ENCODE data around the gene DENND1C.

DENND1C gene

DNA sequence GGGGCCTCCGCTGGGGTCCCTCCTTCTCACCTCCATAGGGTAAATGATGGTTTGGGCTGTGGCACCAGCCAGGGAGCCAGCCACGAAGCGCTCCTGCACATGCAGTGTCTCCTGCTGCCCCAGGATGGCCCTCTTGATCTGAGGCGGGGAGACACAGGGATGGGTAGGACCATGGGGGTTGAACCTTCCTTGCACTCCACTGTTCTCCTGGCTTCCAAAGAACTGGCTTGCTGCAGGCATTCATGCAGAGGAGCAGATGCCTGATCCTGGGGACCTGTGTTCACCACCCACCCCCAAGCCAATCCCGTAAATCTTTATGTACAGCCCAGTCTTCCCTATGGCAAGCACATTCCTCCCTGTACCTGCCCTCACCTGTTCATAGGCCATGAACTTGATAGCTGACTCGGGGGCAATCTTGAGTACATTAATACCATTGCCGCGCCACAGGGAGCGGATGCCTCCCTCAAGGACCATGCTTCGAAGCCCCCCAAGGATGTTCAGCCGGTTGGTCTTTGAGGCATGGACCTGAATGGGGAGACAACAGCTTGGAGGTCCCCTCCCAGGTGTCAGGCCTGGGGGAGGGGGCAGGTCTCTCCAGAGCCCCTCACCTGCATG is 27.5 kb downstream of the DENND1C start:
- TF ChIP-seq, protein P1, sequence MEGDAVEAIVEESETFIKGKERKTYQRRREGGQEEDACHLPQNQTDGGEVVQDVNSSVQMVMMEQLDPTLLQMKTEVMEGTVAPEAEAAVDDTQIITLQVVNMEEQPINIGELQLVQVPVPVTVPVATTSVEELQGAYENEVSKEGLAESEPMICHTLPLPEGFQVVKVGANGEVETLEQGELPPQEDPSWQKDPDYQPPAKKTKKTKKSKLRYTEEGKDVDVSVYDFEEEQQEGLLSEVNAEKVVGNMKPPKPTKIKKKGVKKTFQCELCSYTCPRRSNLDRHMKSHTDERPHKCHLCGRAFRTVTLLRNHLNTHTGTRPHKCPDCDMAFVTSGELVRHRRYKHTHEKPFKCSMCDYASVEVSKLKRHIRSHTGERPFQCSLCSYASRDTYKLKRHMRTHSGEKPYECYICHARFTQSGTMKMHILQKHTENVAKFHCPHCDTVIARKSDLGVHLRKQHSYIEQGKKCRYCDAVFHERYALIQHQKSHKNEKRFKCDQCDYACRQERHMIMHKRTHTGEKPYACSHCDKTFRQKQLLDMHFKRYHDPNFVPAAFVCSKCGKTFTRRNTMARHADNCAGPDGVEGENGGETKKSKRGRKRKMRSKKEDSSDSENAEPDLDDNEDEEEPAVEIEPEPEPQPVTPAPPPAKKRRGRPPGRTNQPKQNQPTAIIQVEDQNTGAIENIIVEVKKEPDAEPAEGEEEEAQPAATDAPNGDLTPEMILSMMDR (conservative IDR thresholded peaks at IDR 0.05; ENCODE audit: control insufficient read depth, insufficient read depth, low read depth, low read length) = no peak
- no peak for DNase-seq (ENCODE audit: low read depth)
- H3K4me3 ChIP-seq (ENCODE audit: control insufficient read depth, low read depth, low read length) = no peak overlapping the region

DNA sequence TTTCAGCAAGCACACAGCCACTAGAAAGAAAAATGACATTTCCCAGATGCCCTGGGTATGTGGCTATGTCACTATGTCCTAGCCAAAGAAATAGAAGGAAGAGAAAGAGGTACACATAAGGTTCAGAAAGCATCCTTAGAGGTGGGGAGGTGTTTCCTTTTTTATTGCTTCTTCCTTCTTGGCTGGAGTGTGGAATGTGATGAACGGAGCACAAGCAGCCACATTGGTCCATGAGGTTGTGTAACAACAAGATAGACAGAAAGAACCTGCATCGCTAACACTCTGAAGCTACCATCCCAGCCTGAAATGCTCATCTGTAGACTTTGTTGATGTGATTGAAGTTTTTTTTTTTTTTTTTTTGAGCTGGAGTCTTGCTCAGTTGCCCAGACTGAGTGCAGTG is 28.7 kb downstream of the DENND1C start:
- H3K4me3 ChIP-seq (ENCODE audit: control insufficient read depth, low read depth, low read length) = no peak overlapping the region
- TF ChIP-seq, protein P1 (conservative IDR thresholded peaks at IDR 0.05; ENCODE audit: control insufficient read depth, insufficient read depth, low read depth, low read length) = no peak
- DNase-seq (ENCODE audit: low read depth) = no peak

DNA sequence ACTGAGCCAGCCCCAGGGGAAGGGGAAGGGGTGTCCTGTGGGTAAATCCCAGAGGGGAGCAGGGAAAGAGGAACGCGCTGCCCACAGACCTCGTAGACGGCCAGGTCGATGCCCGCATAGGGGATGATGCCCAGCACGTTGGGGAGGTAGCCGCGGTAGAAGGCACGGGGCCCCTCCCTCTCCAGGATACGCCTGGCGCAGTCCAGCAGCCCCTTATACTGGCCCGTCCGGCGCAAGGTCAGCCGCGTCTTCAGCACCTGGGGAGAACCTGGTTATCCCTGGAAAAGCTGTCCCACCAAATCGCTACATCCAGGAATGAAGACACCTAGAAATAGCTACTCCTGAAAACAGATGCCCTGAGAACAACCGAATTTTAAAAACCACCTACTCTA is 29.4 kb downstream of the DENND1C start:
- no peak for DNase-seq (ENCODE audit: low read depth)
- H3K4me3 ChIP-seq (ENCODE audit: control insufficient read depth, low read depth, low read length) = no peak overlapping the region
- TF ChIP-seq, protein P1 (conservative IDR thresholded peaks at IDR 0.05; ENCODE audit: control insufficient read depth, insufficient read depth, low read depth, low read length) = no peak

DNA sequence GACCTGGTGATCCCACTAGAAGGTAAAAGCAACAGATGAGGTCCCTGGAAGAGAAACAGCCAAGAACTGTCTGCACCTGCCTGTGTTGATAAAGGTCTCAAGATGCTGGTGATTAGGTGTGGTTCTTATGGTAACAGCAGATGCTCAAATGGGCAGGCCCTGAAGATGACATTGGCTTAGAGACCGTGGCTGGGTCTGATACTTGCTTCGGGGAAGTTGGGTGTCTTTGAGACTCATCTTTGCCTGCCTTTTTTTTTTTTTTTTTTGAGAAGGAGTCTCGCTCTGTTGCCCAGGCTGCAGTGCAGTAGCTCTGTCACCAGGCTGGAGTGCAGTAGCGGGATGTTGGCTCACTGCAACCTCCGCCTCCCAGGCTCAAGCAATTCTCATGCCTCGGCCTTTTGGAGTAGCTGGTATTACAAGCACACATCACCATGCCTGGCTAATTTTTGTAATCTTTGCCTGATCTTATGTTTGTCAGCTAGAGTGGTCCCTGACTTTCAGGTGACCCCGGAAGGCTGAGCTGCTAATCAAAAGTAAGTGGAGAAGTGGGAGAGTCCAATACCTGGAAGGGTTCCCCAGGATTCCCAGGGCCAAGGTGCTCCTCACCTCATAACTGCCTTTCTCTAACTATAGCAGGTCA is 29.9 kb downstream of the DENND1C start:
- H3K4me3 ChIP-seq (ENCODE audit: control insufficient read depth, low read depth, low read length) = no peak overlapping the region
- DNase-seq (ENCODE audit: low read depth) = no peak
- TF ChIP-seq, protein P1 (conservative IDR thresholded peaks at IDR 0.05; ENCODE audit: control insufficient read depth, insufficient read depth, low read depth, low read length) = no peak

DNA sequence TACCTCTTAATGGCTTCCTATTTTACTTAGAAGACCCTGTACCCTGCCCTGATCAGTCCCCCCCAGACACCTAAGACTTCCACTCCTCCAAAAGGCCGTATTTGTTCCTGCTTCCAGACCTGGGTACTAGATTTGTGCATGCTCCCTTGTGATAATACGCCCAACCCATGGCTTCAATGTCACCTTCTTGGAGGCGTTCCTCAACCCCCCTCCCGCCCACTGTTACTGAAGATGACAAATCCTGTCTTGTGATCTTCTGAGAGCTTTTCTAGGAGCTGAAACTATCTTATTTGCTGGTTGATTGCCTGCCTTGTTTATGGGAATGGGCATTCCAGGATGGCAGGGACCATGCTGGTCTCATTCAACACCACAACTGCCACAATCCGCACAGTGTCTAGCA is 31.4 kb downstream of the DENND1C start:
- DNase-seq (ENCODE audit: low read depth) = no peak
- TF ChIP-seq, protein P1 (conservative IDR thresholded peaks at IDR 0.05; ENCODE audit: control insufficient read depth, insufficient read depth, low read depth, low read length) = no peak
- no peak overlapping the region for H3K4me3 ChIP-seq (ENCODE audit: control insufficient read depth, low read depth, low read length)

DNA sequence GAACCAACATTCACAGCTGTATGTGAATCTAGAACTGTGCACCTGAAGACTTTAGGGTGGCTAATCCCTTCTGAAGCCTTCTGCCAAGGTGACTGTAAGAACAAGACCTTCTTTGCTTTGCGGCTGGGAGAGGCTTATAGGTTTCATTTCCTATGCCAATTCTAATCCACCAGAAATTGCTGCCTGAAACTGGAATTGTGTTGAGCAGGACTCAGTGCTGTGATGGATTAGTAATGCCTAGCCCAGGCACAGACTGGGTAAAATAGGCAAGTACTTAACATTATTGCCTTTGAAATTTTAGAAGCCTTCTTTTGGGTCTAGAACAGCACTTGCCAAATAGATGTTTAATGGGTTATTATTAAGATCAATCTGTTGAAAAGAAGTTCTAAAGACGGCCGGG is 33.5 kb downstream of the DENND1C start:
- DNase-seq (ENCODE audit: low read depth) = no peak
- H3K4me3 ChIP-seq (ENCODE audit: control insufficient read depth, low read depth, low read length) = no peak overlapping the region
- TF ChIP-seq, protein P1 (conservative IDR thresholded peaks at IDR 0.05; ENCODE audit: control insufficient read depth, insufficient read depth, low read depth, low read length) = no peak
